HEK293 (cell line): ENCODE data around the gene PDE11A.

Experiments used
- CTCF ChIA-PET: fragments of 350-600 bp; formaldehyde crosslinking; extraction: SDS; loops from one replicate; lab custom pipeline; 2021; ENCODE audit warnings: antibody characterized with exemption; lab: Yijun Ruan, JAX
- POLR2A ChIA-PET: fragments of 300-600 bp; formaldehyde crosslinking; extraction: SDS; loops from one replicate; lab custom pipeline; 2020; ENCODE audit warnings: antibody characterized with exemption, inconsistent platforms; lab: Yijun Ruan, JAX
- H3K27ac ChIP-seq: fragments of 200-500 bp; sonication (Bioruptor generic); 2 replicates; pipeline ENCODE4 v1.5.1; 2014; ENCODE audit warnings: low read depth, low read length, control low read depth, inconsistent platforms; ENCODE audit errors: extremely low read depth
- H3K36me3 ChIP-seq, 2 experiments: fragments of 200-500 bp in 1 of 2; sonication (Bioruptor generic) in 1 of 2; 1 replicate in 1 of 2; 2 replicates in 1 of 2; pipeline ENCODE4 v1.5.1; 2014 to 2017; ENCODE audit warnings: inconsistent platforms in 2 of 2, low read length in 2 of 2; ENCODE audit not compliant: control insufficient read depth in 2 of 2, insufficient read depth in 1 of 2
- H3K4me1 ChIP-seq: fragments of 200-500 bp; sonication (Bioruptor generic); 2 replicates; pipeline ENCODE4 v1.5.1; 2014; ENCODE audit warnings: mild to moderate bottlenecking, low read length, inconsistent platforms; ENCODE audit not compliant: control insufficient read depth, insufficient read depth
- H3K4me3 ChIP-seq: 2 replicates; pipeline ENCODE4 v1.5.1; 2011; ENCODE audit warnings: low read depth, mild to moderate bottlenecking, control low read depth, low read length, moderate library complexity
- H3K9me3 ChIP-seq: fragments of 200-500 bp; sonication (Bioruptor generic); 2 replicates; pipeline ENCODE4 v1.5.1; 2014; ENCODE audit warnings: low read depth, low read length, inconsistent platforms; ENCODE audit not compliant: control insufficient read depth, insufficient read depth
- PRDM10 ChIP-seq: fragments of 450-650 bp; formaldehyde crosslinking; IDR thresholded peaks from 2 replicates; pipeline ENCODE4 v1.5.1; 2016; ENCODE audit warnings: missing biosample characterization, missing genetic modification characterization
- REST ChIP-seq: fragments of 450-650 bp; formaldehyde crosslinking; IDR thresholded peaks from 2 replicates; pipeline ENCODE4 v1.5.1; 2016; ENCODE audit warnings: missing biosample characterization, missing genetic modification characterization
- ZBTB17 ChIP-seq: fragments of 450-650 bp; formaldehyde crosslinking; IDR thresholded peaks from 2 replicates; pipeline ENCODE4 v1.5.1; 2016; ENCODE audit warnings: missing biosample characterization, missing genetic modification characterization
- ZEB2 ChIP-seq: fragments of 450-650 bp; formaldehyde crosslinking; IDR thresholded peaks from 2 replicates; pipeline ENCODE4 v1.5.1; 2016; ENCODE audit warnings: missing biosample characterization, missing genetic modification characterization
- ZFP69B ChIP-seq: fragments of 450-650 bp; formaldehyde crosslinking; IDR thresholded peaks from 2 replicates; pipeline ENCODE4 v1.5.1; 2016; ENCODE audit warnings: missing biosample characterization, missing genetic modification characterization
- ZNF155 ChIP-seq: fragments of 450-650 bp; formaldehyde crosslinking; IDR thresholded peaks from 2 replicates; pipeline ENCODE4 v1.5.1; 2016; ENCODE audit warnings: missing biosample characterization, missing genetic modification characterization
- ZNF214 ChIP-seq: fragments of 450-650 bp; formaldehyde crosslinking; IDR thresholded peaks from 2 replicates; pipeline ENCODE4 v1.5.1; 2017; ENCODE audit warnings: missing biosample characterization, mild to moderate bottlenecking, missing genetic modification characterization, borderline replicate concordance
- ZNF274 ChIP-seq, 2 experiments: fragments of 200-500 bp in 1 of 2; fragments of 450-650 bp in 1 of 2; sonication (Bioruptor generic) in 1 of 2; formaldehyde crosslinking in 1 of 2; IDR thresholded peaks; 2 replicates each; pipeline versions ENCODE4 v1.5.1 to v1.6.1; 2014 to 2016; ENCODE audit warnings: borderline replicate concordance in 1 of 2, inconsistent platforms in 1 of 2, low read length in 1 of 2, missing biosample characterization in 1 of 2, missing genetic modification characterization in 1 of 2
- ZNF292 ChIP-seq: fragments of 450-650 bp; formaldehyde crosslinking; IDR thresholded peaks from 2 replicates; pipeline ENCODE4 v1.5.1; 2016; ENCODE audit warnings: low read depth, missing biosample characterization, missing genetic modification characterization, borderline replicate concordance
- ZNF391 ChIP-seq: fragments of 450-650 bp; formaldehyde crosslinking; IDR thresholded peaks from 2 replicates; pipeline ENCODE4 v1.5.1; 2016; ENCODE audit warnings: low read depth, missing biosample characterization, missing genetic modification characterization, borderline replicate concordance
- ZNF473 ChIP-seq: fragments of 450-650 bp; formaldehyde crosslinking; IDR thresholded peaks from 2 replicates; pipeline ENCODE4 v1.5.1; 2017; ENCODE audit warnings: missing biosample characterization, missing genetic modification characterization
- ZNF488 ChIP-seq: fragments of 450-650 bp; formaldehyde crosslinking; IDR thresholded peaks from 2 replicates; pipeline ENCODE4 v1.5.1; 2016; ENCODE audit warnings: missing biosample characterization, missing genetic modification characterization
- ZNF501 ChIP-seq: fragments of 450-650 bp; formaldehyde crosslinking; IDR thresholded peaks from 2 replicates; pipeline ENCODE4 v1.5.1; 2016; ENCODE audit warnings: missing biosample characterization, missing genetic modification characterization
- ZNF549 ChIP-seq: fragments of 450-650 bp; IDR thresholded peaks from 2 replicates; pipeline ENCODE4 v1.5.1; 2018; ENCODE audit warnings: missing biosample characterization, missing genetic modification characterization, mild to moderate bottlenecking, inconsistent platforms, moderate library complexity
- ZNF610 ChIP-seq: fragments of 450-650 bp; formaldehyde crosslinking; IDR thresholded peaks from 2 replicates; pipeline ENCODE4 v1.5.1; 2016; ENCODE audit warnings: missing biosample characterization, missing genetic modification characterization, borderline replicate concordance
- ZNF776 ChIP-seq: fragments of 450-650 bp; formaldehyde crosslinking; IDR thresholded peaks from 2 replicates; pipeline ENCODE4 v1.5.0; 2017; ENCODE audit warnings: missing biosample characterization, missing genetic modification characterization, borderline replicate concordance
- TF ChIP-seq, protein P1 (sequence below): fragments of 450-650 bp; formaldehyde crosslinking; IDR thresholded peaks from 2 replicates; pipeline ENCODE4 v1.5.1; 2017; ENCODE audit warnings: missing biosample characterization, missing genetic modification characterization
- TF ChIP-seq, protein P2 (sequence below): fragments of 450-650 bp; formaldehyde crosslinking; conservative IDR thresholded peaks from 2 replicates; pipeline ENCODE4 v1.5.1; 2016; ENCODE audit warnings: low read depth, missing biosample characterization, missing genetic modification characterization
- TF ChIP-seq, protein P3 (sequence below): fragments of 450-650 bp; formaldehyde crosslinking; IDR thresholded peaks from 2 replicates; pipeline ENCODE4 v1.5.1; 2016; ENCODE audit warnings: missing biosample characterization, missing genetic modification characterization, low read depth

The PDE11A gene

GRCh38 chr2:177616731-177617130, 455.8 kb downstream of the PDE11A start (continued):
- TF ChIP-seq, protein P1, sequence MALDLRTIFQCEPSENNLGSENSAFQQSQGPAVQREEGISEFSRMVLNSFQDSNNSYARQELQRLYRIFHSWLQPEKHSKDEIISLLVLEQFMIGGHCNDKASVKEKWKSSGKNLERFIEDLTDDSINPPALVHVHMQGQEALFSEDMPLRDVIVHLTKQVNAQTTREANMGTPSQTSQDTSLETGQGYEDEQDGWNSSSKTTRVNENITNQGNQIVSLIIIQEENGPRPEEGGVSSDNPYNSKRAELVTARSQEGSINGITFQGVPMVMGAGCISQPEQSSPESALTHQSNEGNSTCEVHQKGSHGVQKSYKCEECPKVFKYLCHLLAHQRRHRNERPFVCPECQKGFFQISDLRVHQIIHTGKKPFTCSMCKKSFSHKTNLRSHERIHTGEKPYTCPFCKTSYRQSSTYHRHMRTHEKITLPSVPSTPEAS (tag by site-specific recombination) = no peak
- TF ChIP-seq ZNF155 = no peak
- TF ChIP-seq, protein P2, sequence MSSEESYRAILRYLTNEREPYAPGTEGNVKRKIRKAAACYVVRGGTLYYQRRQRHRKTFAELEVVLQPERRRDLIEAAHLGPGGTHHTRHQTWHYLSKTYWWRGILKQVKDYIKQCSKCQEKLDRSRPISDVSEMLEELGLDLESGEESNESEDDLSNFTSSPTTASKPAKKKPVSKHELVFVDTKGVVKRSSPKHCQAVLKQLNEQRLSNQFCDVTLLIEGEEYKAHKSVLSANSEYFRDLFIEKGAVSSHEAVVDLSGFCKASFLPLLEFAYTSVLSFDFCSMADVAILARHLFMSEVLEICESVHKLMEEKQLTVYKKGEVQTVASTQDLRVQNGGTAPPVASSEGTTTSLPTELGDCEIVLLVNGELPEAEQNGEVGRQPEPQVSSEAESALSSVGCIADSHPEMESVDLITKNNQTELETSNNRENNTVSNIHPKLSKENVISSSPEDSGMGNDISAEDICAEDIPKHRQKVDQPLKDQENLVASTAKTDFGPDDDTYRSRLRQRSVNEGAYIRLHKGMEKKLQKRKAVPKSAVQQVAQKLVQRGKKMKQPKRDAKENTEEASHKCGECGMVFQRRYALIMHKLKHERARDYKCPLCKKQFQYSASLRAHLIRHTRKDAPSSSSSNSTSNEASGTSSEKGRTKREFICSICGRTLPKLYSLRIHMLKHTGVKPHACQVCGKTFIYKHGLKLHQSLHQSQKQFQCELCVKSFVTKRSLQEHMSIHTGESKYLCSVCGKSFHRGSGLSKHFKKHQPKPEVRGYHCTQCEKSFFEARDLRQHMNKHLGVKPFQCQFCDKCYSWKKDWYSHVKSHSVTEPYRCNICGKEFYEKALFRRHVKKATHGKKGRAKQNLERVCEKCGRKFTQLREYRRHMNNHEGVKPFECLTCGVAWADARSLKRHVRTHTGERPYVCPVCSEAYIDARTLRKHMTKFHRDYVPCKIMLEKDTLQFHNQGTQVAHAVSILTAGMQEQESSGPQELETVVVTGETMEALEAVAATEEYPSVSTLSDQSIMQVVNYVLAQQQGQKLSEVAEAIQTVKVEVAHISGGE (tag by site-specific recombination) = no peak
- no peak for TF ChIP-seq ZNF610 (tag by site-specific recombination)
- no peak for TF ChIP-seq ZNF549
- TF ChIP-seq PRDM10 = no peak
- TF ChIP-seq ZNF214 (tag by site-specific recombination) = no peak
- TF ChIP-seq ZNF391 = no peak

DNA sequence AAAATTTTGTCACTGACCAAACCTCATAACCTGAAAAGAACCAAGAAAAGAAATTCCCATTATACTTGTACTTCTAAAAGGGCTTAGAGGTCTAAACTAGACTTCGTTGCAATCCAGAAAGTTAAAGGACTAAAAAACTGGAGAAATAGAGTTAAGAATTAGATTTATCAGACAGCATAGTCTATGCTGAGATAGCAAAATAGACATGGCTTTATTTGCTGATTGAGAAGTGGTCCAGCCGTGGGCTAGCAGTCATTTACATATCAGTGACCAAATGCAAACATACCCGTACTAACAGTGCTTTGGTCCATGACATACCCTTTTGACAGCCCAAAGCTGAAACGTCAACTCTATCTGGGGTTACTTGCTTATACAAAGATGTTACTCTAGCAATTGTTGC, 456.5 kb downstream of the PDE11A start:
- no peaks in the 10 kb centered on the region for H3K36me3 ChIP-seq
- no peak overlapping the region for H3K27ac ChIP-seq
- H3K4me3 ChIP-seq = no peak overlapping the region
- no peaks in the 10 kb centered on the region for H3K4me1 ChIP-seq
- CTCF ChIA-PET = interaction anchor here (1.3 to 1.6 kb wide), 2 partner anchors 12 to 14 kb away, joined by 5 to 7 read pairs; no protein-coding TSS in a partner anchor
- H3K9me3 ChIP-seq = no peaks in the 10 kb centered on the region
- no peak for TF ChIP-seq ZNF488 (tag by site-specific recombination)
- TF ChIP-seq ZNF501 = no peak
- TF ChIP-seq ZNF473 = no peak
- TF ChIP-seq ZNF292 (tag by site-specific recombination) = no peak
- TF ChIP-seq ZBTB17 (tag by site-specific recombination) = no peak
- POLR2A ChIA-PET = no interaction called here

- Histone ChIP-seq H3K36me3 (no peaks in the 10 kb centered on the region), H3K27ac (no peak overlapping the region), H3K4me3 (no peak overlapping the region), H3K9me3 (no peaks in the 10 kb centered on the region), H3K4me1 (no peaks in the 10 kb centered on the region)
- POLR2A ChIA-PET = no interaction called here
- CTCF ChIA-PET = interaction anchor here (0.7 to 1.3 kb wide), 2 partner anchors 8 to 91 kb away, joined by 3 read pairs; no protein-coding TSS in a partner anchor
- TF ChIP-seq ZEB2 (tag by site-specific recombination) = no peak
- no peak for TF ChIP-seq ZFP69B (tag by site-specific recombination)
- TF ChIP-seq, protein P3, sequence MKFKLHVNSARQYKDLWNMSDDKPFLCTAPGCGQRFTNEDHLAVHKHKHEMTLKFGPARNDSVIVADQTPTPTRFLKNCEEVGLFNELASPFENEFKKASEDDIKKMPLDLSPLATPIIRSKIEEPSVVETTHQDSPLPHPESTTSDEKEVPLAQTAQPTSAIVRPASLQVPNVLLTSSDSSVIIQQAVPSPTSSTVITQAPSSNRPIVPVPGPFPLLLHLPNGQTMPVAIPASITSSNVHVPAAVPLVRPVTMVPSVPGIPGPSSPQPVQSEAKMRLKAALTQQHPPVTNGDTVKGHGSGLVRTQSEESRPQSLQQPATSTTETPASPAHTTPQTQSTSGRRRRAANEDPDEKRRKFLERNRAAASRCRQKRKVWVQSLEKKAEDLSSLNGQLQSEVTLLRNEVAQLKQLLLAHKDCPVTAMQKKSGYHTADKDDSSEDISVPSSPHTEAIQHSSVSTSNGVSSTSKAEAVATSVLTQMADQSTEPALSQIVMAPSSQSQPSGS (tag by site-specific recombination) = no peak
- no peak for TF ChIP-seq REST (tag by site-specific recombination)
- no peak for TF ChIP-seq ZNF776 (tag by site-specific recombination)
- TF ChIP-seq ZNF274 (IDR thresholded peaks at IDR 0.05; ENCODE audit: low read length) = no peak
- TF ChIP-seq ZNF274 (tag by site-specific recombination; IDR thresholded peaks at IDR 0.05; ENCODE audit: borderline replicate concordance) = no peak
These were observed 459.9 kb downstream of the PDE11A start for GRCh38 chr2:177612659-177613058.
